ENCODE results near the gene DSCAML1. TPM values are rescaled to one million over a fixed set of nuclear protein-coding genes. Genes with fewer than 3 reads are reported as not detected.

Gene DSCAML1
- total RNA-seq, 1 experiment from 2014 or later: 0.15 TPM

- H2BK20ac ChIP-seq (ENCODE audit: low read depth, low read length, poor library complexity, severe bottlenecking): no peak overlapping the region
- H3K27me3 Mint-ChIP-seq (ENCODE audit: low read depth): peaks cover 14% of the 10 kb centered on the region
- H3K23me2 ChIP-seq (ENCODE audit: insufficient read length, low read depth, low read length, poor library complexity, severe bottlenecking): no peaks in the 10 kb centered on the region
- no peaks in the 10 kb centered on the region for H3K27me3 ChIP-seq (ENCODE audit: insufficient read depth, low read length)
- no peak overlapping the region for H2AK5ac ChIP-seq (ENCODE audit: insufficient read length, low read length)
- H3K9me3 ChIP-seq (ENCODE audit: control insufficient read depth, low read depth, low read length): no peaks in the 10 kb centered on the region
- no peak overlapping the region for H3K9ac ChIP-seq (ENCODE audit: extremely low read depth, insufficient read length, low read length)
- H3T11ph ChIP-seq (ENCODE audit: low read length): no peak overlapping the region
- peaks cover 11 to 16% of the 10 kb centered on the region in 2 experiments for H3K4me1 Mint-ChIP-seq
- H3K79me2 ChIP-seq (ENCODE audit: insufficient read depth, low read length): no peaks in the 10 kb centered on the region
- H3K27ac ChIP-seq (ENCODE audit: insufficient read length, low read depth, low read length): no peak overlapping the region
- no peak overlapping the region for H3K27ac Mint-ChIP-seq
- H3K18ac ChIP-seq (ENCODE audit: insufficient read length, low read depth, low read length): no peak overlapping the region
- no peak overlapping the region for H4K91ac ChIP-seq (ENCODE audit: insufficient read length, low read depth, low read length)
- H3K56ac ChIP-seq (ENCODE audit: insufficient read length, low read depth, low read length): no peak overlapping the region
- no peak overlapping the region for H4K8ac ChIP-seq (replicated peaks; ENCODE audit: insufficient read length, low read depth, low read length)
- no peak overlapping the region for H4K5ac ChIP-seq (ENCODE audit: insufficient read length, low read depth, low read length)
- no peaks in the 10 kb centered on the region for H4K20me1 ChIP-seq (ENCODE audit: control insufficient read depth, insufficient read depth, insufficient read length)
- H3K23ac ChIP-seq (ENCODE audit: insufficient read length, low read depth, low read length): no peak overlapping the region
- no peaks in the 10 kb centered on the region; a peak in 1 of 5 replicates for H3K9me3 Mint-ChIP-seq
- no peaks in the 10 kb centered on the region for H3K79me1 ChIP-seq (ENCODE audit: insufficient read depth, low read depth, low read length, poor library complexity, severe bottlenecking)
- TF ChIP-seq CTCF (conservative IDR thresholded peaks at IDR 0.05): no peak
- H2BK5ac ChIP-seq (ENCODE audit: insufficient read length, low read length): no peak overlapping the region
- no peak overlapping the region for H2AFZ ChIP-seq (ENCODE audit: low read length)
- no CpG with 5 or more reads among the region's 9 CpGs for WGBS (ENCODE audit: extremely low coverage, insufficient read length, low lambda C conversion rate)
- H3K4ac ChIP-seq (ENCODE audit: low read depth, low read length): no peak overlapping the region
- no peak overlapping the region for H2BK15ac ChIP-seq (ENCODE audit: low read depth, low read length)
- DNase-seq: no peak
- H3K4me2 ChIP-seq (ENCODE audit: insufficient read depth, insufficient read length, low read length): no peak overlapping the region
- no peak overlapping the region for H2BK120ac ChIP-seq (ENCODE audit: low read depth, low read length, poor library complexity, severe bottlenecking)
- no peak overlapping the region for H3K4me3 Mint-ChIP-seq
- H3K36me3 Mint-ChIP-seq (ENCODE audit: insufficient read depth in 1 of 3, low read depth in 3 of 3): no peaks in the 10 kb centered on the region
- no peaks in the 10 kb centered on the region for H3K4me1 ChIP-seq (ENCODE audit: insufficient read depth, low read length)
- no peak overlapping the region for H2BK12ac ChIP-seq (ENCODE audit: insufficient read length, low read depth, low read length)
- H3K14ac ChIP-seq (ENCODE audit: insufficient read depth, low read length): no peak overlapping the region
These were observed 31.0 kb downstream of the DSCAML1 start for GRCh38 chr11:117766026-117766425.

Measured in H9 (cell line).